Subcutaneous abdominal adipose tissue (tissue), 5 donors: ENCODE data around the gene ZNF583.

Source experiments
- H3K27ac ChIP-seq: one replicate; pipeline ENCODE4 v1.7.0; 2013; ENCODE audit warnings: low read depth, mild to moderate bottlenecking, inconsistent platforms, low read length, moderate library complexity
- H3K27me3 ChIP-seq, 5 donors: one replicate each; pipeline ENCODE4 v1.7.0; 2013; ENCODE audit warnings: low read length in 5 of 5, inconsistent platforms in 1 of 5; ENCODE audit not compliant: control insufficient read depth in 5 of 5, insufficient read depth in 4 of 5
- H3K36me3 ChIP-seq, 5 donors: one replicate each; pipeline ENCODE4 v1.7.0; 2013; ENCODE audit warnings: low read length in 5 of 5; ENCODE audit not compliant: control insufficient read depth in 5 of 5, insufficient read depth in 5 of 5
- H3K4me1 ChIP-seq, 5 donors: one replicate each; pipeline ENCODE4 v1.7.0; 2013; ENCODE audit warnings: low read length in 5 of 5, mild to moderate bottlenecking in 3 of 5, moderate library complexity in 1 of 5; ENCODE audit not compliant: control insufficient read depth in 5 of 5, insufficient read depth in 5 of 5
- H3K4me3 ChIP-seq, 5 donors: one replicate each; pipeline ENCODE4 v1.7.0; 2013; ENCODE audit warnings: low read length in 5 of 5, low read depth in 1 of 5
- H3K9ac ChIP-seq, 5 donors: one replicate each; pipeline ENCODE4 v1.7.0; 2013; ENCODE audit warnings: low read length in 5 of 5, mild to moderate bottlenecking in 4 of 5, moderate library complexity in 3 of 5
- H3K9me3 ChIP-seq, 5 donors: one replicate each; pipeline ENCODE4 v1.7.0; 2013; ENCODE audit warnings: low read length in 5 of 5; ENCODE audit not compliant: control insufficient read depth in 5 of 5
- donor health status: healthy.
- donor health status: healthy.
- donor health status: healthy.
- donor health status: healthy.
- donor health status: healthy.

ZNF583 gene

DNA sequence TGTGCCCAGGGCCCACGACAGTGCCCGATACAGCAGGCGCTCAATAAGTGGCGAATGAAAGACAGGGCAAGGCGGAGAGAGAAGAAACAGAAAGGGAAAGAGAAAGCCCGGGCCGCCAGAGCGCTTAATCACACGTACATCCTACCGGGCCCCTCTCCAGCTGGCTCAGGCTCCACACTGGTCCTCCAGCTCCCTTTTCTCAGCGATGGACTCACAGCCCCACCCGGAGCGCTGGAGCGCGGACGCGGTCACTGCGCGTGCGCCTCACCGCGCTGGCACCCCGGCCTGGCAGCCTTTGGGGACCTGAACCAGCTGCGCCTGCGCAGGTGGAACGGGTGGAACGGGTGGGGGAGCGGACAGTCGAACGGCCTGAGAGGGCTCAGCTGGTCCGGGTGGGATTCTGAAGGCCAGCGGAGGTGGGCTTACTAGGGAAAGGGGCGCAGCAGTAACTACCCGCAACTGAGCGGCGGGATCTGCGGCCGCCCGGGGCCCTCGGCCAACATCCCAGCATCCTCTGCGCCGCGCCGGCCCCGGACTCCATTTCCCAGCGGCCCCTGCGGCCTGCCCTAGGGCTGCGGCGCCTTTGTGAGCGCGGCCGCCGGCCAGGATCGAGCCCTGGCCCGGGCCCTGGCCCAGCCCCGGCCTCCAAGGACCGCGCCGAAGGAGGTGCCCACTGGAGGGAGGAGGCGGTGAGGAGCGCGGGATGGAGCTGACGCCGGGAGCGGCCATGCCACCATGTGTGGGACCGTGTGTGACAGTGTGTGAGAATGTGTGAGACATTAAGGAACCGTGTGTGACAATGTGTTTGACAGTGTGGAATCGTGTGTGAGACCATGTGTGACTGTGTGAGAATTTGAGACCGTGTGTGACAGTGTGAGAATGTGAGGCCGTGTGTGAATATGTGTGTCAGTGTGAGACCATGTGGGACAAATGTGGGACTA is at the start of gene ZNF583:
TSS of gene ZNF583 (plus strand) at position 569 of the 941 bp plus-strand sequence. CDS start 2,783 bp downstream, outside the sequence.
- peak within 1 kb of the TSS; percentile 88 to 95 (median 92) for H3K4me3 ChIP-seq
- peaks cover 21 to 23% (median 23%) of the 10 kb centered on the region in 5 donors for H3K36me3 ChIP-seq
- peak within 1 kb of the TSS; percentile 81 to 88 (median 86) for H3K9ac ChIP-seq
- no peaks in the 10 kb centered on the region for H3K27me3 ChIP-seq
- peak within 1 kb of the TSS; percentile 87 for H3K27ac ChIP-seq
- peaks cover 6 to 21% (median 17%) of the 10 kb centered on the region in 5 donors for H3K4me1 ChIP-seq
- peaks cover 12 to 45% (median 31%) of the 10 kb centered on the region in 5 donors for H3K9me3 ChIP-seq

DNA sequence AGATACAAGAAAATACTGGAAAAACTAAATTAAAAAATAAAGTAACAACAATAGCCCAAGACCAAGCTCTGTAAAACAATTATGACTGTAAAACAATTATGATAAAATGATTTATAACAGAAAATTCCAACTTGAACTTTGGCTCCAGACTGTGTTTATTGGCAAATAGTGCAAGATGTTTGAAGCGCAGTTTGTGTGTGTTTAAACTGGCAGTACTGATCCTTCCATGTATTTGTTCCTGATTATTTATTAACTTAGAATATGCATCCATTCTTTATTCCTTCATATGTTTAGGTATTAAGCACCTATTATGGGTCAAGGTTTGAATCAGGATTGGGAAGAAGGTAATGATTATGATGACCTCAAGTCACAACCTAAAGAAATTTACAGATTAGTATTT is 48.6 kb upstream of the ZNF583 start:
- H3K9ac ChIP-seq: no peak overlapping the region
- no peak overlapping the region for H3K27ac ChIP-seq
- H3K4me3 ChIP-seq: no peak overlapping the region
- H3K27me3 ChIP-seq: no peaks in the 10 kb centered on the region
- no peaks in the 10 kb centered on the region for H3K36me3 ChIP-seq
- peaks cover 0 to 8% (median 0%) of the 10 kb centered on the region in 5 donors for H3K9me3 ChIP-seq
- no peaks in the 10 kb centered on the region for H3K4me1 ChIP-seq

DNA sequence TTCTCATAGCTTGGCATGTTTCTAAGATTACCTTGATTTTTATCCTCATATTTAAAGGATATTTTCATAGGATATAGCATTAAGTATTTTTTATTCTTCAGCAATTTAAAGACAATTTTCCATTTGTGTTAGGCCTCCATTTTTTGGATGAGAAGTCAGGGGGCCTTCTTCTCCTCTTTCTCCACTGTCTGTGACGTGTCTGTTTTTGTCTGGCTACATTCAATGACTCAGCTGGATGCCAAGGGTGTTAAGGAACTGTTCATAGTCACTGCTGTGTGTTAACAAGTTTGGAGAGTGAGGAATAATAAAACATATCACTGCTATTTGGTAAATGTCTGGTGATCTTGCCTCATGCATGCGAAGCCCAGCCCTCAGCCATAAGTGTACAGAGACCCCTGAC is 47.2 kb upstream of the ZNF583 start:
- H3K9me3 ChIP-seq: peaks cover 0 to 13% (median 4%) of the 10 kb centered on the region in 5 donors
- H3K4me3 ChIP-seq: no peak overlapping the region
- H3K27ac ChIP-seq: no peak overlapping the region
- no peak overlapping the region for H3K9ac ChIP-seq
- H3K4me1 ChIP-seq: no peaks in the 10 kb centered on the region
- no peaks in the 10 kb centered on the region for H3K27me3 ChIP-seq
- H3K36me3 ChIP-seq: no peaks in the 10 kb centered on the region

- Histone ChIP-seq H3K4me3 (no peak overlapping the region), H3K9ac (no peak overlapping the region)
Measured at GRCh38 chr19:56360841-56361240, 43.3 kb upstream of the ZNF583 start.

GRCh38 chr19:56367829-56368711 is 36.1 kb upstream of the ZNF583 start:
- Histone ChIP-seq H3K4me1 (peaks cover 4 to 21% (median 16%) of the 10 kb centered on the region in 5 donors), H3K27me3 (no peaks in the 10 kb centered on the region), H3K36me3 (peaks cover 5 to 17% (median 11%) of the 10 kb centered on the region in 5 donors), H3K27ac (peak overlapping the region; percentile 82), H3K9me3 (peaks cover 0 to 21% (median 14%) of the 10 kb centered on the region in 5 donors), H3K9ac (peak overlapping the region; percentile 63 to 90 (median 80)), H3K4me3 (peak overlapping the region; percentile 78 to 83 (median 79))

More at GRCh38 chr19:56360841-56361240, 43.3 kb upstream of the ZNF583 start:
- H3K27ac ChIP-seq: no peak overlapping the region
- H3K9me3 ChIP-seq: peaks cover 4 to 35% (median 17%) of the 10 kb centered on the region in 5 donors
- H3K4me1 ChIP-seq: no peaks in the 10 kb centered on the region
- no peaks in the 10 kb centered on the region for H3K36me3 ChIP-seq
- no peaks in the 10 kb centered on the region for H3K27me3 ChIP-seq

DNA sequence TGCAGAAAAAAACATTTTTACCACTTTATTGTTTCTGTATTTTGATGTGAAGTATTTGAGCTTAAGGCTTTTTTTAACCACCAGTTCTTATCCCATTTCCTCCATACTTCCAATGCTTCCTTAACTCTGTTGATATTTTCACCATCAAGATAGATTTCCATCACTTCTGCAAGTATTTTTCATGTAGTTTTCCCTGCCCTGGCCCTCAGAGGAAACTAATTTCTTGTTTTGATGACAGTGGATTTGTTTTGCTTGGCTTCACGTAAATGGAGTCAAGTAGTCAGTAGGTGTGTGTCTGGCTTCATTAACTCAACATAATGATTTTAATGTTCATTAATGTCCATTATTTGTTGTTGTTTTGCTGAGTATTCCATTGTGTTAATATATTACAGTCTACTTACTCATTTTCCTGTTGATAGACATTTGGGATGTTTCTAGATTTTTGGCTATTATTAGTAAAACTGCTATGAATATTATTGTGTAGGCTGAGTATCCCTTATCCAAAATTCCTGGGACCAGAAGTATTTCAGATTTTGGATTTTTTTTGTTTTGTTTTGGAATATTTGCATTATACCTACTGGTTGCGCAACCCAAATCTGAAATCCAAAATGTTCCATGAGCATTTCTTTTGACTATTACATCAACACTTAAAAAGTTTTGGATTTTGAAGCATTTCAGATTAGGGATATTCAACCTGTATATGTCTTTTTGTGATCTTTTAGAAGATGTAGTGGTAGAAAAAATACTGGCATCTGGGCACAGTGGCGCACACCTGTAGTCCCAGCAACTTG is 34.1 kb upstream of the ZNF583 start:
- H3K9me3 ChIP-seq: peaks cover 3 to 12% (median 9%) of the 10 kb centered on the region in 5 donors
- H3K27me3 ChIP-seq: no peaks in the 10 kb centered on the region
- no peak overlapping the region for H3K4me3 ChIP-seq
- no peak overlapping the region for H3K9ac ChIP-seq
- no peak overlapping the region for H3K27ac ChIP-seq
- peaks cover 4 to 21% (median 16%) of the 10 kb centered on the region in 5 donors for H3K4me1 ChIP-seq
- H3K36me3 ChIP-seq: peaks cover 24 to 37% (median 31%) of the 10 kb centered on the region in 5 donors

GRCh38 chr19:56372281-56372680 is 31.9 kb upstream of the ZNF583 start:
- H3K27me3 ChIP-seq: no peaks in the 10 kb centered on the region
- peaks cover 45 to 59% (median 52%) of the 10 kb centered on the region in 5 donors for H3K36me3 ChIP-seq
- H3K4me3 ChIP-seq: peak overlapping the region in 2 of 5 donors; percentile 10 to 16
- H3K27ac ChIP-seq: no peak overlapping the region
- H3K9me3 ChIP-seq: peaks cover 16 to 32% (median 29%) of the 10 kb centered on the region in 5 donors
- peaks cover 4 to 21% (median 16%) of the 10 kb centered on the region in 5 donors for H3K4me1 ChIP-seq
- H3K9ac ChIP-seq: no peak overlapping the region

GRCh38 chr19:56377105-56377924 is 26.8 kb upstream of the ZNF583 start:
- Histone ChIP-seq H3K27me3 (no peaks in the 10 kb centered on the region), H3K4me1 (no peaks in the 10 kb centered on the region), H3K9me3 (peaks cover 26 to 67% (median 57%) of the 10 kb centered on the region in 5 donors), H3K36me3 (peaks cover 49 to 65% (median 60%) of the 10 kb centered on the region in 5 donors), H3K4me3 (peak overlapping the region in 4 of 5 donors; percentile 7 to 50 (median 36)), H3K9ac (no peak overlapping the region), H3K27ac (no peak overlapping the region)
